COLO668 (cell line): Measurements from ENCODE around the gene PAK4.

ENCODE experiments used
- DNase-seq: peaks from one replicate; lab custom pipeline; 2025; ENCODE audit not compliant: unreplicated experiment; lab: John Stamatoyannopoulos, UW

PAK4 gene

DNA sequence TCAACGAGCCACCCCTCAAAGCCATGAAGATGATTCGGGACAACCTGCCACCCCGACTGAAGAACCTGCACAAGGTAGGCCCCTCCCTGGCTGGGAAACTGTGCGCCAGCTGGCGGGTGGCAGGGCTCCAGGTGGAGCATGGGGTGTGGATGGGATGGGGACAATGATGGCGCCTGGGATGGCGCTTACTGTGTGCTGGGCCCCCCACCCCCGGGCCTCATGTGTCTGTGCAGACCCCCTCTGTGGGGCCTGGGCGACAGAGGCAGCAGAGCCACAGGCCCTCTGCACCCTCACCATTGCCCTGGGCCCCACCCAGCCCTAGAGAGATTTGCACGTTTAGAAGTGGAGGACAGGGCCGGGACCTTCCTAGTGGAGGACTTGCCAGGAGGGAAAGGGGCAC lies 52.1 kb downstream of the PAK4 start:
- no peak for DNase-seq

GRCh38 chr19:39178296-39179006 lies 52.9 kb downstream of the PAK4 start:
- no peak for DNase-seq

GRCh38 chr19:39179754-39180153 lies 54.2 kb downstream of the PAK4 start:
- no peak for DNase-seq

- no peak for DNase-seq
These were observed 55.2 kb downstream of the PAK4 start for GRCh38 chr19:39180749-39181148.

GRCh38 chr19:39181500-39182173 lies 56.1 kb downstream of the PAK4 start:
- DNase-seq: peak; percentile 62

GRCh38 chr19:39182174-39182505 lies 56.6 kb downstream of the PAK4 start:
- DNase-seq: no peak

DNA sequence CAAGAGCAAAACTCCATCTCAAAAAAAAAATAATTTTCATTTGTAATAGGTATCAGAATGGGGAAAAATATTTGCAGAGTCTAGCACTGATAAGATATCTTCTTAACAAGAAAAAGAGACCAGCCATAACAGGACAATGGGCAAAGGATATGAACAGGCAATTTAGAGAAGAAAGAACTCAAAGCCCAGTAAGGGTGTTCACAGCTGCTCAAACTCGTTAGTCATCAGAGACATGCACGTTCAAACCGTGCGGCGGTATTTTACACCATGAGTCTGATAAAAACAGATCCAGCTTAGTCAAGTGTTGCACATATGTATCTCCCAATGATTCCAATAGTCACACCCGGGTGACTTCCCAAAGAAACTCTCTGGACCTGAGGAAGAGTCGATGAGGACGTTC lies 57.5 kb downstream of the PAK4 start:
- DNase-seq: no peak

GRCh38 chr19:39186391-39186790 lies 60.8 kb downstream of the PAK4 start:
- DNase-seq: no peak

DNA sequence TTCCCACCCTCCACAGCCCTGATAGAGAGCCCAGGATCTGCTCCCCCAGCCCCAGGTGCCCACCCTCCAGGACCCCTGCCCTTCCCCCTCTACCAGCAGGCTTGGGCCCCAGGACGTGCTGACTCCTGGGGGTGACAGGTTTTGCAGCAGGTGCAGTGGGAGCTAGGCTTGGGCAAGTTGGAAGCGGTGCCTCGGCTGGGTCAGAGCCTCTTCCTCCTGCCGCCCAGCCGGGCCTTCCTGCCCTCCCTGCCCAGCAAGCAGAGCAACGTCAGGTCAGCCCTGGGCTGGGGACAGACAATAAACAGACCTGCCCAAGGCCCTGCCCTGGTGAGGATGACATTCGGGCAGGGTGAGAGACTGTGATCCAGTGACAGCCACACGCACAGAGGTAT lies 62.0 kb downstream of the PAK4 start:
- no peak for DNase-seq

- no peak for DNase-seq
These were observed 63.4 kb downstream of the PAK4 start for GRCh38 chr19:39188960-39189359.

- no peak for DNase-seq
These were observed 65.2 kb downstream of the PAK4 start for GRCh38 chr19:39190768-39191167.

DNA sequence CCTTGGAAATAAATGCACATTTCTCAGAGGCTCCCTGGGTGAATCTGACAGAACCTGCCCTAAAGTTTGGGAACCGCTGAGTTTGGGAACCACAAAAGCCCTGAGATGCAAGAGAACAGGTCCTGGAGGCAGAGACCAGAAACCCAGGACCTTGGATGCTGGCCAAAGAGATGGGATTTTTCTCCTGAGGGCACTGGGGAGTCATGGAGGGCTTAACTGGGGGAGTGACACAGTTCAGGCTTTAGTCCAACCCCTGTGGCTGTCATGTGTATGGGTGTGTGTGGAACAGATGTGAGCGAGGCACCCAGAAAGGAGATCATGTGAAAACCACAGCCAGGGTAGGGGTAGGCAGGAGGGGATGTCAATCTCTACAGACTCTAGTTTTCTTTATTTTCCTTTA lies 67.3 kb downstream of the PAK4 start:
- DNase-seq: no peak

DNA sequence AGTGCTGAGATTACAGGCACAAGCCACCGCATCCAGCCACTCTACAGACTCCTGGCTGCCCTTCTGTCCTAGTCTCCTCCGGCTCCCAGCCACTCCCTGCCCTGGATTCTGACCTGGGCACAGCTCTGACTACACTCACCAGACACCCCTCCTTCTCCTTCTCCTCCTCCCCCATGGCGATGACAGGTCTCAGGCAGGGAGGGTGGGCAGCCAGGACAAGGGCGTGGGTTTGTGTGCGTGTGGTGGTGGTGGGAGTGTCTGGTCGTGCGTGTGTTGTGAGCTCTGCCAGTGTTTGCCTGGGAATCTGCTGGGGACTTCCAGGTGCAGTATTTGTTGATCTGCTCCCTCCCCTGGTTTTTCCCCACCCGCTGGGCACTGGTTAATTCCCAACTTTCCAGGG lies 68.2 kb downstream of the PAK4 start:
- DNase-seq: peak; percentile 7

GRCh38 chr19:39194832-39195542 lies 69.4 kb downstream of the PAK4 start:
- DNase-seq: peak; percentile 24

DNA sequence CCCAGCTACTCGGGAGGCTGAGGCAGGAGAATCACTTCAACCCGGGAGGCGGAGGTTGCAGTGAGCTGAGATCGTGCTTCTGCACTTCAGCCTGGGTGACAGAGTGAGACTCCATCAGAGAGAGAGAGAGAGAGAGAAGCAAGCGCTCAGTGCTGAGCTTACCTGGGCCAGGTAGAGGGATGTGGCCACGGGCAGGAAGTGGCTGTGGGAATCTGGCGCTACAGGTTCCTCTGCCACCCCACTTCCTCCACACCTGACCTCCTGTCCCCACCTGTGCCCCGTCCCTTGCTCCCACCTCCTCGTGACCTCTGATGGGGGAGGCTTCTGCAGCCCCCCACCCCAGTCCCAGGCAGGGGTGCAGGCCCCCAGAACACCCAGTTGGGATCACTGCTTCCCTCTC lies 70.2 kb downstream of the PAK4 start:
- no peak for DNase-seq

DNA sequence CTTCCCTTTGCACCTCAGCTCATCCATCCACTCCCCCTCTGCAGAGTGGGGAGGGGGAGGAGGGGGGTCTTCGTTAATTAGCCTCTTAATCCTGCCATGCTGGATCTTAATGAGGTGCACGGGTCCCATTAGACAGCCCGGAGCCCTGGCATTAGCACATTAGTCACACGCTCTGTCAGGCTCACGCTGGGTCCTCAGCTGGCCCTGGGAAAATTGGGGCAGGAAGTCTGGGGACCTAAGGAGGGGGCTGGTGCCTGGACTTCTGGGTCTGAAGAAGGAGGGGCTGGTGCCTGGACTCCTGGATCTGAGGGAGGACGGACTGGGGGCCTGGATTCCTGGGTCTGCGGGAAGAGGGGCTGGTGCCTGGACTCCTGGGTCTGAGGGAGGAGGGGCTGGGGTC lies 70.7 kb downstream of the PAK4 start:
- DNase-seq: no peak

GRCh38 chr19:39196860-39197562 lies 71.4 kb downstream of the PAK4 start, which contains the start of gene NCCRP1:
Gene NCCRP1, plus strand, starts transcription at chr19:39196964. Its CDS starts 19 bp downstream, at chr19:39196983.
- peak; percentile 31 for DNase-seq

DNA sequence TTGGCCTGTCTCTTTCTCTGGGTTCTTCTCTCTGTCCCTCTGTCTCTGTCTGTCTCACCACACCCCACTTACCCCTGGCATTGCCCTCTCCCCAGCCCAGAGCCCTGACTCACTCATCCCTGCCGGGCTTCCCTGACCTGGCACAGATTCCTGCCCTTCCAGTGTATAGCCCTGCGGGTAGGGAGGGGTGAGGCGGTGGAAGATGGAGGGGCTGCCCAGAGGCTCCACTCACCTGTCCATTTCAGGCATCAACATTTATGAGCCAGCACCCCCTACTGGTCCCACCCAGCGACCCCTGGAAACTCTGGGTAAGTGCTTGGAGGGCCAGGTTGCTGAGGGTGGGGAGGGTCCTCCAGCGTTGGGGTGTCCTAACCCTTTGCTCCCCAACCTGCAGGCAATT lies 72.2 kb downstream of the PAK4 start:
- DNase-seq: no peak

GRCh38 chr19:39199025-39199424 lies 73.4 kb downstream of the PAK4 start:
- DNase-seq: no peak

DNA sequence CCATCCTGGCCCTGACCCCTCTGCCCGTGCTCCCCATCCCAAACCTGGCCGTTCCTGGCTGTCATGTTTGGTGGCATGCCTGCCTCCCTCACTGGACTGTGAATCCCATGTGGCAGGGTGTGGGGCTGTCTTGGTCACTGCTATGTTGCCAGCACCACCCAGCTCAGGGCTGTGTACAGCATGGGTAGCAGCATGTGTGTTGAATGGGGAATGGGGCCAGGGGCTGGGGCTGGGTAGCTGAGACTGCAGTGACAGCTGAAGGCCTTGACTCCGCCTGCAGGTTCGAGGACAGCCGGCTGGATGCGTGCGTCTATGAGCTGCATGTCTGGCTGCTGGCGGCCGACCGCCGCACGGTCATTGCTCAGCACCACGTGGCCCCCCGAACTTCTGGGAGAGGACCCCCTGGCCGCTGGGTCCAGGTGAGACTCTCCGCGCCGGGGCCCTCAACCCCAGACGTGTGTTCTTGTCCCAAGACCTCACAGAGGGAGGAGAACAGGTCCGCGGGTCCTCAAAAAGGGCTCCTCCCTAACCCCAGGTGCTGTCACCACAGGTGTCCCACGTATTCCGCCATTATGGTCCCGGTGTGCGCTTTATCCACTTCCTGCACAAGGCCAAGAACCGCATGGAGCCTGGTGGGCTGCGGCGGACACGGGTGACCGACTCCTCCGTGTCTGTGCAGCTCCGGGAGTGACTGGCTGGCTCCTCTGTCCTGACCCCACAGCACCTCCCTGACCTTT lies 74.6 kb downstream of the PAK4 start:
- DNase-seq: no peak

GRCh38 chr19:39200803-39201115 lies 75.2 kb downstream of the PAK4 start:
- no peak for DNase-seq
